HG02759 (cell line): ENCODE data around the gene ADAMTS16.

Experiments
- ATAC-seq: cut with Tn5 transposase; IDR thresholded peaks from one replicate; pipeline ENCODE4 v1.9.1; 2021; ENCODE audit warnings: mild to moderate bottlenecking, moderate library complexity; ENCODE audit not compliant: unreplicated experiment

The ADAMTS16 gene

DNA sequence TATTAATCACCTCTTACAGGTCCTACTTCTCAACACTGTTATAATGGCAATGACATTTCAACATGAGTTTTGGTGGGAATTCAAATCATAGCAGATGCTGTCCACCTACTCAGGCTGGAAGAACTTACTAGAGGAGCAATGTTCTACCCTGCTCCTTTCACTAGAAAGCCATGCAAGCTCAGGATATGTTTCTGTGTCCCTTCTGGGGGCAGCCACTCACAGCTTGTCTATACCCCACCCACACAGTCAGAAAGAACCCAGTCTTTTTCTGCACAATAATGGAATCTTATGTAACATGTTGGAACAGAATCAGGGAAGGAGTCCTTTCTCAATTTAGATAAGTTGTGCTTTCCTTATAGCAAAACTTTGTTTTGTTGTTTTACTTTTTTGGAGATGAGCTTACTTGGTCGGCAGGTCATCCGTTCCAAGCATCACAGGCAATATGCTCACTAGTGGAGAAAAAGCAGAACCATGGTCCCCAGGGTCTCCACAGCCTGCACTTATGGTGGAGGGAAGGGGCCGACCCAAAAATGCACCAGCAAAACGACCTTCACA, 229.0 kb downstream of the ADAMTS16 start:
- no peak for ATAC-seq
